Measurements from ENCODE around the gene PLCB1. TPM values are rescaled to one million over a fixed set of nuclear protein-coding genes. Genes with fewer than 3 reads are reported as not detected.

Gene PLCB1
- total and polyA plus RNA-seq, 4 donors: 1.6 to 43.8 (median 6.1) TPM

DNA sequence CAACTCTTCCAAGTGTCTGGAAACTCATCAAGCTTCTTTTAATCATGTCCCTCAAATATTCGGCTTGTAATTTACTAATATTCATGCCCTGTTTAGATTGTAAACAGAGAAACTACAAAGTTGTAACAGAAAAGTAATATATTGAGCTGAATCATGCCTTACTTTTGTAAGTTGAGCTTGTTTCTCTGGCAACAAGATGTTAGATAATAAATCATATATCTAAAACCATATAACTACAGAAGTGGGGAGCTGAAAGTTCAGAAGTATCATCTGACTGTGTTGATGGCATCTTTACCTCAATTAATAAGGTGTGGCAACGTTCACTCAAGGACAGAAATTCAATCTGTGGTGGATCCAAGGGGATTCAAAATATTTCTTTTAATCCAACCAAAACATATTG lies 263.9 kb downstream of the PLCB1 start:
- no peaks in the 10 kb centered on the region for H3K4me1 ChIP-seq (ENCODE audit: control insufficient read depth in 5 of 5, insufficient read depth in 5 of 5, low read length in 5 of 5)
- no peaks in the 10 kb centered on the region for H3K27me3 ChIP-seq (ENCODE audit: control insufficient read depth in 3 of 3, insufficient read depth in 3 of 3, low read length in 2 of 3)
- no peak overlapping the region for H3K4me3 ChIP-seq
- DNase-seq: no peak
- no peak overlapping the region for H3K9ac ChIP-seq (ENCODE audit: insufficient read depth in 1 of 2, low read length in 2 of 2)
- no peak for ATAC-seq (ENCODE audit: insufficient read depth, low FRiP score)
- no peaks in the 10 kb centered on the region for H3K36me3 ChIP-seq (ENCODE audit: control insufficient read depth in 4 of 4, insufficient read depth in 4 of 4, low read length in 4 of 4)
- WGBS, 2 donors: 46 to 72% methylated on average over 2 of the region's 2 CpGs
- H3K9me3 ChIP-seq (ENCODE audit: control insufficient read depth in 4 of 4, insufficient read depth in 3 of 4, low read length in 3 of 4): no peaks in the 10 kb centered on the region
- no peak overlapping the region for H3K27ac ChIP-seq (ENCODE audit: low read depth in 1 of 2, low read length in 1 of 2)
- TF ChIP-seq CTCF (IDR thresholded peaks at IDR 0.05; ENCODE audit: control extremely low read depth, extremely low read depth): no peak

GRCh38 chr20:8398263-8399051 lies 266.4 kb downstream of the PLCB1 start:
- Histone ChIP-seq H3K27me3 (ENCODE audit: control insufficient read depth in 3 of 3, insufficient read depth in 3 of 3, low read length in 2 of 3) (no peaks in the 10 kb centered on the region), H3K36me3 (ENCODE audit: control insufficient read depth in 4 of 4, insufficient read depth in 4 of 4, low read length in 4 of 4) (no peaks in the 10 kb centered on the region), H3K4me3 (no peak overlapping the region), H3K9me3 (ENCODE audit: control insufficient read depth in 4 of 4, insufficient read depth in 3 of 4, low read length in 3 of 4) (no peaks in the 10 kb centered on the region), H3K9ac (ENCODE audit: insufficient read depth in 1 of 2, low read length in 2 of 2) (no peak overlapping the region), H3K27ac (ENCODE audit: low read depth in 1 of 2, low read length in 1 of 2) (no peak overlapping the region), H3K4me1 (ENCODE audit: control insufficient read depth in 5 of 5, insufficient read depth in 5 of 5, low read length in 5 of 5) (no peaks in the 10 kb centered on the region)
- TF ChIP-seq CTCF (IDR thresholded peaks at IDR 0.05; ENCODE audit: control extremely low read depth, extremely low read depth): no peak
- ATAC-seq (ENCODE audit: insufficient read depth, low FRiP score): no peak
- 93 to 96% methylated on average over 6 of the region's 6 CpGs for WGBS, 2 donors
- no peak for DNase-seq

DNA sequence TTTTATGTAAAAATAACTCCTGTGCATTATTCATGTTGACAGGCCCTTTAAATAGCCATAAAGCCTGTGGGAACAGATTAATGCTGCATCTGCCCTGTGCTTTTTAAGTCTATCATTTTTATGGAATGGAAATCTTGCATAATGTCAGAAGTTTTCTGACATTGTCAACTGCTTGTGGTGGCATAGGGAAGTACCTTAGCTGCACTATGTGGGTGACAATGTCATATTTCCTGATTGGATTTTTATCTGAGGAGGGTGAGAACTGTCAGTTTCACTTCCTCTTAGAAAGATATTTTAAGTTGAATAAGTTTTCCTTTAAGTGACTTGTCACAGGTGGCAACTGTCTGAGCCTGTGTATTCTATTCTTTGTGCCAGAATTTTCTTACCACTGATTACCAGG lies 267.9 kb downstream of the PLCB1 start:
- Histone ChIP-seq H3K9me3 (ENCODE audit: control insufficient read depth in 4 of 4, insufficient read depth in 3 of 4, low read length in 3 of 4) (no peaks in the 10 kb centered on the region), H3K27me3 (ENCODE audit: control insufficient read depth in 3 of 3, insufficient read depth in 3 of 3, low read length in 2 of 3) (no peaks in the 10 kb centered on the region), H3K4me3 (no peak overlapping the region), H3K27ac (ENCODE audit: low read depth in 1 of 2, low read length in 1 of 2) (no peak overlapping the region), H3K9ac (ENCODE audit: insufficient read depth in 1 of 2, low read length in 2 of 2) (no peak overlapping the region), H3K4me1 (ENCODE audit: control insufficient read depth in 5 of 5, insufficient read depth in 5 of 5, low read length in 5 of 5) (no peaks in the 10 kb centered on the region), H3K36me3 (ENCODE audit: control insufficient read depth in 4 of 4, insufficient read depth in 4 of 4, low read length in 4 of 4) (no peaks in the 10 kb centered on the region)
- no peak for TF ChIP-seq CTCF (IDR thresholded peaks at IDR 0.05; ENCODE audit: control extremely low read depth, extremely low read depth)
- ATAC-seq (ENCODE audit: insufficient read depth, low FRiP score): no peak
- peak in 1 of 3 donors; percentile 11 for DNase-seq

- ATAC-seq (ENCODE audit: insufficient read depth, low FRiP score) (no peak), DNase-seq (no peak)
These were observed 268.4 kb downstream of the PLCB1 start for GRCh38 chr20:8400486-8400885.

More at GRCh38 chr20:8400486-8400885, 268.4 kb downstream of the PLCB1 start:
- H3K9ac ChIP-seq (ENCODE audit: insufficient read depth in 1 of 2, low read length in 2 of 2): no peak overlapping the region
- no peaks in the 10 kb centered on the region for H3K4me1 ChIP-seq (ENCODE audit: control insufficient read depth in 5 of 5, insufficient read depth in 5 of 5, low read length in 5 of 5)
- no peaks in the 10 kb centered on the region for H3K9me3 ChIP-seq (ENCODE audit: control insufficient read depth in 4 of 4, insufficient read depth in 3 of 4, low read length in 3 of 4)
- no peaks in the 10 kb centered on the region for H3K36me3 ChIP-seq (ENCODE audit: control insufficient read depth in 4 of 4, insufficient read depth in 4 of 4, low read length in 4 of 4)
- WGBS, 2 donors: 43 to 77% methylated on average over 3 of the region's 3 CpGs
- TF ChIP-seq CTCF (IDR thresholded peaks at IDR 0.05; ENCODE audit: control extremely low read depth, extremely low read depth): no peak
- H3K4me3 ChIP-seq: no peak overlapping the region
- no peak overlapping the region for H3K27ac ChIP-seq (ENCODE audit: low read depth in 1 of 2, low read length in 1 of 2)
- H3K27me3 ChIP-seq (ENCODE audit: control insufficient read depth in 3 of 3, insufficient read depth in 3 of 3, low read length in 2 of 3): no peaks in the 10 kb centered on the region
